Stimulated activated CD8-positive, alpha-beta memory T cell treated with anti-CD3 and anti-CD28 coated beads, Interleukin-2, amount 100 ng/mL, for 1 hour (primary cell): Measurements from ENCODE around the gene DMGDH.
"Not testable (repeated sequence)": the region's sequence is repeated elsewhere in the genome, so short reads cannot be mapped to it uniquely, and the experiment has no call there.

ENCODE experiments used
- DNase-seq, 2 donors: peaks; one replicate each; pipeline ENCODE4 v3.0.0-alpha.2; 2020; ENCODE audit warnings: low read depth in 2 of 2

The DMGDH gene

GRCh38 chr5:79011869-79012268 lies 57.6 kb downstream of the DMGDH start:
- DNase-seq: no peak

- DNase-seq: no peak
These were observed 58.1 kb downstream of the DMGDH start for GRCh38 chr5:79011219-79011836.

GRCh38 chr5:79008362-79008761 lies 61.1 kb downstream of the DMGDH start:
- no peak for DNase-seq

- DNase-seq: no peak
These were observed 61.6 kb downstream of the DMGDH start for GRCh38 chr5:79007872-79008271.

GRCh38 chr5:79005936-79006631 lies 63.4 kb downstream of the DMGDH start:
- DNase-seq: no peak

- DNase-seq: no peak
These were observed 64.3 kb downstream of the DMGDH start for GRCh38 chr5:79005151-79005550.

- DNase-seq: no peak
These were observed 67.1 kb downstream of the DMGDH start for GRCh38 chr5:79002374-79002773.

- no peak for DNase-seq
These were observed 68.0 kb downstream of the DMGDH start for GRCh38 chr5:79001471-79001870.

GRCh38 chr5:78997090-78997489 lies 72.4 kb downstream of the DMGDH start:
- DNase-seq: no peak

- no peak for DNase-seq
These were observed 73.9 kb downstream of the DMGDH start for GRCh38 chr5:78995521-78996007.

- no peak for DNase-seq
These were observed 76.3 kb downstream of the DMGDH start for GRCh38 chr5:78993165-78993564.

GRCh38 chr5:78992146-78992545 lies 77.3 kb downstream of the DMGDH start:
- no peak for DNase-seq

GRCh38 chr5:78989080-78989479 lies 80.4 kb downstream of the DMGDH start:
- DNase-seq: no peak

- peak in 1 of 2 donors; percentile 5 for DNase-seq
These were observed 83.7 kb downstream of the DMGDH start for GRCh38 chr5:78985725-78986223.

- peak; percentile 25 to 26 for DNase-seq
These were observed 84.3 kb downstream of the DMGDH start, which contains the start of gene ARSB for GRCh38 chr5:78985116-78985724. Gene ARSB, minus strand, starts transcription at chr5:78985310. Its CDS starts 62 bp downstream, at chr5:78985248.

- DNase-seq: peak; percentile 58 to 61
These were observed 84.9 kb downstream of the DMGDH start for GRCh38 chr5:78984439-78985115.

GRCh38 chr5:78983601-78984438 lies 85.7 kb downstream of the DMGDH start:
- no peak for DNase-seq

GRCh38 chr5:78983194-78983593 lies 86.3 kb downstream of the DMGDH start:
- DNase-seq: not testable (repeated sequence)

GRCh38 chr5:78979909-78980308 lies 89.6 kb downstream of the DMGDH start:
- DNase-seq: no peak

GRCh38 chr5:78979117-78979742 lies 90.2 kb downstream of the DMGDH start:
- DNase-seq: no peak

GRCh38 chr5:78975035-78975434 lies 94.4 kb downstream of the DMGDH start:
- DNase-seq: no peak
